Measurements from ENCODE around the gene MRM1. TPM values are rescaled to one million over a fixed set of nuclear protein-coding genes. Genes with fewer than 3 reads are reported as not detected.

Gene MRM1, protein sequence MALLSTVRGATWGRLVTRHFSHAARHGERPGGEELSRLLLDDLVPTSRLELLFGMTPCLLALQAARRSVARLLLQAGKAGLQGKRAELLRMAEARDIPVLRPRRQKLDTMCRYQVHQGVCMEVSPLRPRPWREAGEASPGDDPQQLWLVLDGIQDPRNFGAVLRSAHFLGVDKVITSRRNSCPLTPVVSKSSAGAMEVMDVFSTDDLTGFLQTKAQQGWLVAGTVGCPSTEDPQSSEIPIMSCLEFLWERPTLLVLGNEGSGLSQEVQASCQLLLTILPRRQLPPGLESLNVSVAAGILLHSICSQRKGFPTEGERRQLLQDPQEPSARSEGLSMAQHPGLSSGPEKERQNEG
- total RNA-seq, result 1 to 10 TPM; 7.3 to 7.9 TPM

- peak within 1 kb of the TSS; percentile 95 to 98 for H3K4me3 ChIP-seq
- TF ChIP-seq CTCF (IDR thresholded peaks at IDR 0.05) (peak in 3 of 7 experiments; percentile 16 to 33 (median 22)), POLR2A (IDR thresholded peaks at IDR 0.05) (peak; percentile 48 to 86 (median 86))
- intact Hi-C loops (cut with DNase I), result no loop called here
- DNase-seq (peak; percentile 94 to 96 (median 96)), ATAC-seq (peak; percentile 95)
- H3K4me1 ChIP-seq, result peaks cover 29% of the 10 kb centered on the region
- H3K36me3 ChIP-seq (replicated peaks in 1 of 2; ENCODE audit: insufficient read depth in 1 of 2, low read depth in 2 of 2), result no peaks in the 10 kb centered on the region
- peak within 1 kb of the TSS; percentile 74 to 89 (median 80) for H3K27ac ChIP-seq
- no peaks in the 10 kb centered on the region for H3K27me3 ChIP-seq
- no peaks in the 10 kb centered on the region for H3K9me3 ChIP-seq
- WGBS, 2 donors, result 0% methylated on average over 5 to 57 of the region's 60 CpGs
Observed at GRCh38 chr17:36601303-36602029, at the start of gene MRM1. MRM1 (plus strand) TSS chr17:36601583; CDS start chr17:36601811, 228 bp downstream.

DNA sequence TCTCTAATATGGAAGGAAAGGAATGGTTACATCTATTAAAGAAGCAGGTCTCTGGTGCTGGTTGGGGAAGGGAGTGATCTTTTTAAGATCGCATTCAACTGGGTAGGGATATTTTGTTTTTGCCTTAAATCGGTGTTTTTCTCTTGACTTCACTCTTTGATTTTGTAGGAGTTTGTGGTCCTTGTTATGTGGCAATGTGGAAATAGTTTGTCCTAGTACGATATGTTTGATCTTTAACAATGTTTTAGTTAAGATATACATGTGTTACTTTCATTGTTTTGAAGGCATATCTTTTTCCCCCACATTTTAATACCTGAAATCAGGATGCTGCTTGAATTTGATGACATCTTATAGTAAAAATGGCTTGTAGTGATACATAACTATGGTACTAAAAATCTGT lies 47.9 kb upstream of the MRM1 start:
- ATAC-seq, result no peak
- H3K27ac ChIP-seq, result no peak overlapping the region
- peaks cover 0 to 20% of the 10 kb centered on the region in 2 donors for H3K36me3 ChIP-seq (replicated peaks in 1 of 2; ENCODE audit: insufficient read depth in 1 of 2, low read depth in 2 of 2)
- H3K4me1 ChIP-seq, result peaks cover 18% of the 10 kb centered on the region
- intact Hi-C loops (cut with DNase I), result no loop called here
- H3K9me3 ChIP-seq, result no peaks in the 10 kb centered on the region
- TF ChIP-seq CTCF (IDR thresholded peaks at IDR 0.05) (no peak), POLR2A (IDR thresholded peaks at IDR 0.05) (no peak)
- 72 to 73% methylated on average over 3 of the region's 3 CpGs for WGBS, 2 donors
- H3K27me3 ChIP-seq, result no peaks in the 10 kb centered on the region
- no peak overlapping the region for H3K4me3 ChIP-seq
- DNase-seq, result no peak

GRCh38 chr17:36566081-36566480 lies 35.3 kb upstream of the MRM1 start:
- no peaks in the 10 kb centered on the region for H3K9me3 ChIP-seq
- ATAC-seq (no peak), DNase-seq (no peak)
- no peaks in the 10 kb centered on the region for H3K4me1 ChIP-seq
- intact Hi-C loops (cut with DNase I), result no loop called here
- WGBS, 2 donors, result 93 to 95% methylated on average over 4 of the region's 4 CpGs
- H3K27me3 ChIP-seq, result no peaks in the 10 kb centered on the region
- H3K36me3 ChIP-seq (replicated peaks in 1 of 2; ENCODE audit: insufficient read depth in 1 of 2, low read depth in 2 of 2), result peaks cover 0 to 24% of the 10 kb centered on the region in 2 donors
- H3K27ac ChIP-seq, result no peak overlapping the region
- TF ChIP-seq CTCF (IDR thresholded peaks at IDR 0.05), result no peak
- TF ChIP-seq POLR2A (IDR thresholded peaks at IDR 0.05), result no peak
- no peak overlapping the region for H3K4me3 ChIP-seq

DNA sequence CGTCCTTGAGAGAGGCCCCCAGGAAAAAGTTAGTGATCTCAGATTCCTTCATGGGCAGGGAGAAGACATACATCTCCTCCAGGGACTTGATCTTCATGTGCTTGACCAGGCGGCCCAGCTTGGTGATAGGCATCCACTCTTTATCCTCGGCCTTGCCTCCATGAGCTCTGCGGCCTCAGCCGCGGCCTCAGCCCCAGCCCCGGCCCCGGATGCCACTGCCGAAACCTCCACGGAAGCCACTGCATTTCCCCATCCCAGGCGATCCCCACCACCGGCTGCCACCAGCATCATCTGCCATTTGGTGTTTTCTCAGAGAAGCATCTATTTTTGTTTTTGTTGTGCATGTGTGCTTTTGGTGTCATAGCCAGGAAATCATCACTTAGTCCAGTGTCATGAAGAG lies 26.4 kb upstream of the MRM1 start:
- H3K36me3 ChIP-seq (replicated peaks in 1 of 2; ENCODE audit: insufficient read depth in 1 of 2, low read depth in 2 of 2), result peaks cover 0 to 10% of the 10 kb centered on the region in 2 donors
- H3K27ac ChIP-seq, result no peak overlapping the region
- WGBS, 2 donors, result 93 to 96% methylated on average over 10 to 12 of the region's 12 CpGs
- DNase-seq, result no peak
- no peak for ATAC-seq
- intact Hi-C loops (cut with DNase I), result no loop called here
- H3K27me3 ChIP-seq, result no peaks in the 10 kb centered on the region
- H3K4me1 ChIP-seq, result no peaks in the 10 kb centered on the region
- H3K4me3 ChIP-seq, result no peak overlapping the region
- TF ChIP-seq POLR2A (IDR thresholded peaks at IDR 0.05) (no peak), CTCF (IDR thresholded peaks at IDR 0.05) (no peak)
- no peaks in the 10 kb centered on the region for H3K9me3 ChIP-seq
